ENCODE results near the gene LRRC37B. TPM values are rescaled to one million over a fixed set of nuclear protein-coding genes. Genes with fewer than 3 reads are reported as not detected.
"Not testable (repeated sequence)": the region's sequence is repeated elsewhere in the genome, so short reads cannot be mapped to it uniquely, and the experiment has no call there.

The LRRC37B gene
- total RNA-seq, 2 donors from 2014 or later: 9.2 to 15.9 TPM

DNA sequence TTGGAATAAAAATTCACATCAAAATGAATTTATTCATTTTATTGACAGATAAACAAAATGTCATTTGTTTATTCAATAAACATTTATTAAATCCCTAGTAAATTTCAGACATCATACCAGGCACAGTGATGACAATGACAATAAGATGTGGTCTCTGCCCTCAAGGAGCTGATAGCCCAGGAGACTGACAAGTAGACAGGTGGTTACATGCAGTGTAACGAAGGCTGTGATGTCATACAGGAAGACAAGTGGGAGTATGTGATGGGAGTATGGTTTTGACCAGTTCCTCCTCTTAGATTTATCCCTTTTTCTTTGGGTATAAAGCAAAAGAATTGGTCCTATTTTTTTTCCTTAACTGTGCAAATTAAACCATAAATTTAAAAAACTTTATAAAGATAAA is 26.6 kb downstream of the LRRC37B start:
- intact Hi-C loops (cut with DNase I); DNase-seq (ENCODE audit: low spot score): not testable (repeated sequence)

- intact Hi-C loops (cut with DNase I); DNase-seq (ENCODE audit: low spot score): not testable (repeated sequence)
Observed at GRCh38 chr17:32040246-32040645, 33.1 kb downstream of the LRRC37B start.

- DNase-seq (ENCODE audit: low spot score); intact Hi-C loops (cut with DNase I): not testable (repeated sequence)
Observed at GRCh38 chr17:32041306-32041875, 34.2 kb downstream of the LRRC37B start.

GRCh38 chr17:32042266-32042665 is 35.1 kb downstream of the LRRC37B start:
- DNase-seq (ENCODE audit: low spot score); intact Hi-C loops (cut with DNase I): not testable (repeated sequence)

- DNase-seq (ENCODE audit: low spot score); intact Hi-C loops (cut with DNase I): not testable (repeated sequence)
Observed at GRCh38 chr17:32045611-32046010, 38.4 kb downstream of the LRRC37B start.

GRCh38 chr17:32047663-32048062 is 40.5 kb downstream of the LRRC37B start:
- DNase-seq (ENCODE audit: low spot score); intact Hi-C loops (cut with DNase I): not testable (repeated sequence)

GRCh38 chr17:32054985-32055384 is 47.8 kb downstream of the LRRC37B start:
- DNase-seq (ENCODE audit: low spot score); intact Hi-C loops (cut with DNase I): not testable (repeated sequence)

DNA sequence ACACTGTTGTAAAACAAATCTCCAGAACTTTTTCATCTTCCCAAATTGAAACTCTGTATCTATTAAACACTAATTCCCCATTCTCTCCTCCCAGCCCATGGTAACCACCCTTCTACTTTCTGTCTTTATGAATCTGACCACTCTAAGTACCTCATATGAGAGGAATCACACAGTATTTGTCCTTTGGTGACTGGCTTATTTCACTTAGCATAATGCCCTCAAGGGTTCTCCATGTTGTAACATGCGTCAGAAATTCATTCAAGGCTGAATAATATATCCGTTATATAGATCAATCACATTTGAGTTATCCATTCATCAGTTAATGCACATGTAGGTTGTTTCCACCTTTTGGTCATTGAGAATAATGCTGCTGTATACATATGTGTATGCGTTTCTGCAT is 48.2 kb downstream of the LRRC37B start:
- DNase-seq (ENCODE audit: low spot score); intact Hi-C loops (cut with DNase I): not testable (repeated sequence)

DNA sequence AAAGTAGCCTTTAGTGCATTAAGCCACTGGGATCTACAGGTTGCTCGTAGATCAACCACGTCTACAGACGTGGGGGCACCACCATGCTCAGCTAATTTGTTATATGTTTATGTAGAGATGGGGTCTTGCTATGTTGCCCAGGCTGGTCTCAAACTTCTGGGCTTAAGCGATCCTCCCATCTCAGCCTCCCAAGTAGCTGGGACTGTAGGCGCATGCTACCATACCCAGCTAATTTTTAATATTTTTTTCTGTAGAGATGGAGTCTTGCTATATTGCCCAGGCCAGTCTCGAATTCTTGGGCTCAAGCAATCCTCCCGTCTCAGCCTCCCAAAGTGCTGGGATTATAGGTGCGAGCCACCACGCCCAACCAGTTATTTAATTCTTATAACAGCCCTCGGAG is 49.3 kb downstream of the LRRC37B start:
- intact Hi-C loops (cut with DNase I); DNase-seq (ENCODE audit: low spot score): not testable (repeated sequence)

- DNase-seq (ENCODE audit: low spot score); intact Hi-C loops (cut with DNase I): not testable (repeated sequence)
Observed at GRCh38 chr17:32057460-32058105, 50.4 kb downstream of the LRRC37B start.

DNA sequence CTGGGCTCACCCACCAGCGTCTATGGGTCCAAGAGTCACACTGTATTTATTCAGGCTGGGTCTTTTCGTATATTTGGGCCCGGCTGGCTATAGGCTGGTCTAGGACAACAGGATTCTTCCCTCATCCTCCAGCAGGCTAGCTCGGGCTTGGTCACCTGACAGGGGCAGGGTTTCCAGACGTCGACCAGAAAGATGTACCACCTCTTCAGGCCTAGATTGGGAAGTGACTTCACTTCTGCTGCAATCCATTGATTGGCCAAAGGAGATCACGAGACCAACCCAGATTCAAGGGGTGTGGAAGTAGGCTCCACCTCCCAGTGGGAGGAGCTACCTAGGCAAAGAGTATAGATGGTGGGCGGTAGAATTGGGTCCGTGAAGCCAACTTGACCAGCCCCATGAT is 53.5 kb downstream of the LRRC37B start:
- DNase-seq (ENCODE audit: low spot score); intact Hi-C loops (cut with DNase I): not testable (repeated sequence)

- intact Hi-C loops (cut with DNase I); DNase-seq (ENCODE audit: low spot score): not testable (repeated sequence)
Observed at GRCh38 chr17:32061840-32062239, 54.7 kb downstream of the LRRC37B start.

- DNase-seq (ENCODE audit: low spot score); intact Hi-C loops (cut with DNase I): not testable (repeated sequence)
Observed at GRCh38 chr17:32064091-32064490, 56.9 kb downstream of the LRRC37B start.

DNA sequence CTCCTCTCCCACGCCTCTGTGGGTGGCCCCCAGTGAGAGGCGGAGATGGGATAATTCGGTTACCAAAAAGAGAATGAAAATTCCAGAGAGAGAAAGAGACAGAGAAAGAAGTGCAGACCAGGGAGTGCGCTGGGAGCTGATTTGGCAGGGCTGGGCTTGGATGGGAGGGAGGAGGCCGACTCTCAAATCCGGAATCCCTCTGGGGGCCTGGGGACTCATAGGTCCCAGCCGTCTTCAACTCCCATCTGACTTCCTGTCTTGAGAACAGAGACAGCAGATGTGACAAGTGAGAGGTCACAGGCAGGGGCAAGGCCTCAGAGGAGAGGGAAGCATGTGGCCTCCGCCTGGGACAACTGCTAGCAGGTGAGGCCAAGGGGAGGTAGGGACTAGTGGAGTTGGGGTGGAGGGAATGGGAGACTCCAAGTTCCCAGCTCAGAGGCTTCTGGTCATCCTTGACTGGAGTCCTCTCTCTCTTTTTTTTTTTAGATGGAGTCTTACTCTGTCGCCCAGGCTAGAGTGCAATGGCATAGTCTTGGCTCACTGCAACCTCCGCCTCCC is 59.0 kb downstream of the LRRC37B start:
- DNase-seq (ENCODE audit: low spot score); intact Hi-C loops (cut with DNase I): not testable (repeated sequence)

- intact Hi-C loops (cut with DNase I); DNase-seq (ENCODE audit: low spot score): not testable (repeated sequence)
Observed at GRCh38 chr17:32066863-32067642, 59.9 kb downstream of the LRRC37B start.

DNA sequence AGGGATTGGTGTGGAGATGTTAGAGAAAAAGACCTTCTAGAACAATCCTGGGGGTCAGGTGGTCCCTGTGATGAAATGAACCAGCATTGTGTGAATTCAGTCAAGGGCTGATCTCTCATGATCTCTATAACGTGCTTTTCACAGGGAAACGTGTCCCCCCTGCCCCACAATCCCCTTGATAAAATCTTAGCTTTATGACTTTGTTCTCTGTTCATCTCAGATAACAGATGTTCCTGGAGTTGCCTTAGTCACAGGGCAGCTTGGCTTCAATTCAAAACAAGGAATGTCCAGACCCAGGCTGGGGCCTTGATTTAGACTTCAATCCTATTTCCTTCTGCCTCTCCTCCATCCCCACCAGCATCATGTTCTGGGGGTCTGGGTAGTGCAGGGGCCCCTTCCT is 61.9 kb downstream of the LRRC37B start:
- DNase-seq (ENCODE audit: low spot score); intact Hi-C loops (cut with DNase I): not testable (repeated sequence)

DNA sequence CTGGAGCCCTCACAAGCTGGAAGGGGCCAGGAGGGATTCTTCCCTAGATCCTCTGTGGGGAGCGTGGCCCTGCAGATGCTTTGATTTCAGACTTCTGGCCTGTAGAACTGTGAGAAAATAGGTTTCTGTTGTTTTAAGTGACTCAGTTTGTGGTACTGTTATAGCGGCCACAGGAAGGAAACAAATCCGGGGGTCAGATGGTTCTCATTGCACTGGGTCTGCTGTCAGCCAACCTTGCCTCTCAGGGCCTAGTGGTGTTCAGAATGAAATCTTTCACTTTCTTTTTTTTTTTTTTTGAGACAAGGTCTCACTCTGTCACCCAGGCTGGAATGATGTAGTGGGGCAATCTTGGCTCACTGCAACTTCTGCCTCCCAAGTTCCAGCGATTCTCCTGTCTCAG is 64.8 kb downstream of the LRRC37B start:
- intact Hi-C loops (cut with DNase I); DNase-seq (ENCODE audit: low spot score): not testable (repeated sequence)

DNA sequence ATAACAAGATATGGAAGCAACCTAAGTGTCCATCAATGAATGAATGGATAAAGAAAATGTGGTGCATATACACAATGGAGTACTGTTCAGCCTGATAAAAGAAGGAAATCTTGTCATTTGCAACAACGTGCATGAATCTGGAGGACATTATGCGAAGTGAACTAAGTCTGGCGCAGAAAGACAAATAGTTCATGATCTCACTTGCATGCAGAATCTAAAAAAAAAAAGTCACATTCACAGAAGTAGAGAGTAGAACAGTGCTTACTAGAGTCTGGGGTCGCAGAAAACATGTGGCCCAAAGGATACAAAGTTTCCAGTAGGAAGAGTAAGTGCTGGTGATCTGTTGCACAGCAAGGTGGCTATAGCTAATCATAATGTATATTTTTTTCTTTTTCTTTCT is 65.9 kb downstream of the LRRC37B start:
- intact Hi-C loops (cut with DNase I); DNase-seq (ENCODE audit: low spot score): not testable (repeated sequence)

GRCh38 chr17:32079753-32080152 is 72.6 kb downstream of the LRRC37B start:
- intact Hi-C loops (cut with DNase I); DNase-seq (ENCODE audit: low spot score): not testable (repeated sequence)

DNA sequence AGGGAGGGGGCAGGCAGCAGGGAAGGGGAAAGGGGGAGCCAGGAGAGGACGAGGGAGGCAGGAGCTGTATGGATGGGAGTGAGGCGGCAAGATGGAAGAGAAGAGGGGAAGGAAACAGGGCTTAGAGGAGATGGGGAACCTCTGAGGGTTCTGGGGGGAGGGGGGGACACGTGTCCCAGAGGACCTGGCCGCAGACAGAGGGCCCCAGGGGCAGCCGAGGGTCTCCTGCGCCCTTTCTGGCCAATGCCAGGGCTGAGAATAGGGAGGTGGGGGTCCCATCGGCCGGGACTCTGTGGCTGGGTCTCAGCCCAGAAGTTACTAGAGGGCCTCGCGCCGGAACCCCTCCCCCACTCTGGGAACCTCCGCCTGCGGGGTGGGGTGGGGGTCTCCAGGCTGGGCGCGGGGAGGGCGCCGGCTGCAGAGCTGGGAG is 76.4 kb downstream of the LRRC37B start:
- DNase-seq (ENCODE audit: low spot score); intact Hi-C loops (cut with DNase I): not testable (repeated sequence)
